ENCODE data around the gene LANCL3.
"Not testable (repeated sequence)": the region's sequence is repeated elsewhere in the genome, so short reads cannot be mapped to it uniquely, and the experiment has no call there.

Gene LANCL3

DNA sequence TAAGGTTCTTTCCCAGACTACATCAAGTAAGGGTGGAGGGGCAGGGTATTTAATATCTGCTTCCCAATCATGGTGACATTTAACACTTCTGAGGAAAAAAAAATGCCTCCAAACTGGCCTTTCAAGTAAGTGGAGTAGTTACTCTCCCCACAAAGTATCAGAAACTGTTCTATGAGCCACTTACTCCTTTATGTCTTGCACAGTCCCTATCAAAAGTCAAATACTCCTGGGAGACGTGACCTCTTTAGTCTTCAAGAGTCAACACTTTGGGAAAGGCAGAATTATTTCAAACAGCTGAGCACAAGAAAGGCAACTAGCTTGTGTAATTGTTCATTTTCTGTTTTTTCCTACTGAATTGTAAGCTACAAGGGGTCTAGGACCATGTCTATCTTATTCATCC, 1.1 kb upstream of the LANCL3 start:
- H3K4me3 ChIP-seq (ENCODE audit: insufficient read depth, low read depth, low read length, poor library complexity, severe bottlenecking); DNase-seq; H3K27ac ChIP-seq (ENCODE audit: insufficient read depth, low read length, poor library complexity, severe bottlenecking); H3K4me1 ChIP-seq (ENCODE audit: control insufficient read depth, insufficient read depth, low read length, poor library complexity, severe bottlenecking); H3K27me3 ChIP-seq (replicated peaks; ENCODE audit: control insufficient read depth, insufficient read depth, low read length, poor library complexity, severe bottlenecking); H3K9me3 ChIP-seq (ENCODE audit: control insufficient read depth, low read length); H3K36me3 ChIP-seq (ENCODE audit: control insufficient read depth, insufficient read depth, low read length): not testable (repeated sequence)

DNA sequence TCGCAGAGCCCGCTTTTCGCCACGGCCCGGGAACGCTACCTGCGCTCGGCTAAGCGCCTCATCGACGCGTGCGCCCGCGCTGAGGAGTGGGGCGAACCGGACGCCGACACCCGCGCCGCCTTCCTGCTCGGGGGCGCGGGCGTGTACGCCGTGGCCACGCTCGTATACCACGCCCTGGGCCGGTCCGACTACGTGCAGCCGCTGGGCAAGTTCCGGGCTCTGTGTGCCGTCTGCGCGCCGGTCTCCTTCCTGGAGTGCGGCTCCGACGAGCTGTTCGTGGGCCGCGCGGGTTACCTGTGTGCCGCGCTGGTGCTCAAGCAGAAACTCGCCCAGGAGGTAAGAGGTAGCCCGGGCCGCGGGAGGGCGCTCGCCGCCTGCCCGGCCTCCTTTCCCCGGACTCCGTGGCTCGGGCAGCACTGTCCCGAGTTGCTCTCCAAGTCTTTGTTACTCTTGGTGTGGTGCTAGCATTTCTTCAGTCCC, 687 bp downstream of the LANCL3 start:
- not testable (repeated sequence) for DNase-seq; H3K9me3 ChIP-seq (ENCODE audit: control insufficient read depth, low read length); H3K4me3 ChIP-seq (ENCODE audit: insufficient read depth, low read depth, low read length, poor library complexity, severe bottlenecking); H3K4me1 ChIP-seq (ENCODE audit: control insufficient read depth, insufficient read depth, low read length, poor library complexity, severe bottlenecking); H3K27ac ChIP-seq (ENCODE audit: insufficient read depth, low read length, poor library complexity, severe bottlenecking); H3K27me3 ChIP-seq (replicated peaks; ENCODE audit: control insufficient read depth, insufficient read depth, low read length, poor library complexity, severe bottlenecking); H3K36me3 ChIP-seq (ENCODE audit: control insufficient read depth, insufficient read depth, low read length)

DNA sequence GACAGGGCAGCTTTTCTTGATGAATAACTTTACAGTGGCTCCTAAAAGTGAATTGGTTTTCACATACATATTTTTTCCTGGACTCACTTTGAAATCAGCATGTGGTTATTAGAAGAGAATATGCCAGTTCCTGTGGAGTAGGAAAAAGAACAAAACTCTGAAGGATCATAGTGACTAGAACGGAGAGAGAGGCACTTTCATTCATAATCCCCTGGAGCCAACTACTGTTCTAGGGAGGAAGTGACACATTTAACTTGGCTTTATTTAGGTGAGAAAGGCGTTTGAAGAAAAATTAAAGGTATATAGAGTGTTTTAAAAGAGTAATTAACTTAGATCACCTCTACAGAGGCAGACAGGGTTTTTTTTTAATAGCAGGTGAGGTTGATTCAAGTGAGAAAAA, 1.7 kb downstream of the LANCL3 start:
- DNase-seq; H3K27ac ChIP-seq (ENCODE audit: insufficient read depth, low read length, poor library complexity, severe bottlenecking); H3K9me3 ChIP-seq (ENCODE audit: control insufficient read depth, low read length): not testable (repeated sequence)

DNA sequence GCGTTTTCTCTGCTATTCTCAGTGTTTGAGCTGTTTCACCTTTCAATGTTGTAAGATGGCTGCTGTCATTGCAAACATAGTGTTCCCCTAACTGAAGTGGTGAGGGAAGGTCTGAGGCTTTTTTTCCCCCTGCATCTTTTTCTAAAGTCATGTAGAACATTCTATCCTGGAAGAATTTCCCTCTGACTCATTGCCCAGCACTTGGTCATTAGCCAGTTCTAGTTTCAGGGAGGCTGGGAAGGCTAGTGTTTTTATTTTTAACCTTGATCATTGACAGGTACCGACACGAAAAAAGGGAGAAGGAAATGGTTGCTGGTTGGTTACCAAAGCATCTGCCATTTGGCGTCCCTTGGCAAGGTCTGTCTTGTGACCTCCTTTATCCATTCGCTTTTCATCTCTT, 6.6 kb downstream of the LANCL3 start:
- H3K4me3 ChIP-seq (ENCODE audit: insufficient read depth, low read depth, low read length, poor library complexity, severe bottlenecking) = no peak overlapping the region
- H3K9me3 ChIP-seq (ENCODE audit: control insufficient read depth, low read length) = no peaks in the 10 kb centered on the region
- H3K36me3 ChIP-seq (ENCODE audit: control insufficient read depth, insufficient read depth, low read length) = no peaks in the 10 kb centered on the region
- no peaks in the 10 kb centered on the region for H3K27me3 ChIP-seq (replicated peaks; ENCODE audit: control insufficient read depth, insufficient read depth, low read length, poor library complexity, severe bottlenecking)
- no peak overlapping the region for H3K27ac ChIP-seq (ENCODE audit: insufficient read depth, low read length, poor library complexity, severe bottlenecking)
- DNase-seq = no peak
- no peaks in the 10 kb centered on the region for H3K4me1 ChIP-seq (ENCODE audit: control insufficient read depth, insufficient read depth, low read length, poor library complexity, severe bottlenecking)

More for the DNA sequence above, 1.7 kb downstream of the LANCL3 start:
- H3K27me3 ChIP-seq (replicated peaks; ENCODE audit: control insufficient read depth, insufficient read depth, low read length, poor library complexity, severe bottlenecking); H3K36me3 ChIP-seq (ENCODE audit: control insufficient read depth, insufficient read depth, low read length); H3K4me1 ChIP-seq (ENCODE audit: control insufficient read depth, insufficient read depth, low read length, poor library complexity, severe bottlenecking); H3K4me3 ChIP-seq (ENCODE audit: insufficient read depth, low read depth, low read length, poor library complexity, severe bottlenecking): not testable (repeated sequence)

DNA sequence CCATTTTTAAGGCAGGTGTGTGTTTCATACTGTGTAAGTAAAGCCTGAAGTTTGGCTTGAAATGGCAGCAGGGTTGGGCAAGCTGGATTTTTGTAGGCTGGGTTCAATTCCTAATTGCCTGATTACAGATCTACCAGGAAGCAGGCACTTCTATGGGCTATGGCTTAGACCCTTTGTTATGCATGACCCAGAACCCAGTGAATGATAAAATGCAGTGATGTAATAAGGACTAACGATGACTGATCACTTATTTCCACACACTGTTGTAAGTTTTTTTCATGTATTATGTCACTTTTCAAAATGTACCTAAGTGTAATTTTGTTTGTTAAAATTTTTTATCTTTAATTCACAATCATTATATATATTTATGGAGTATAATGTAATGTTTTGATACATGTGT, 8.6 kb downstream of the LANCL3 start:
- no peak for DNase-seq
- no peaks in the 10 kb centered on the region for H3K36me3 ChIP-seq (ENCODE audit: control insufficient read depth, insufficient read depth, low read length)
- no peak overlapping the region for H3K27ac ChIP-seq (ENCODE audit: insufficient read depth, low read length, poor library complexity, severe bottlenecking)
- no peaks in the 10 kb centered on the region for H3K4me1 ChIP-seq (ENCODE audit: control insufficient read depth, insufficient read depth, low read length, poor library complexity, severe bottlenecking)
- H3K9me3 ChIP-seq (ENCODE audit: control insufficient read depth, low read length) = no peaks in the 10 kb centered on the region
- H3K4me3 ChIP-seq (ENCODE audit: insufficient read depth, low read depth, low read length, poor library complexity, severe bottlenecking) = no peak overlapping the region
- no peaks in the 10 kb centered on the region for H3K27me3 ChIP-seq (replicated peaks; ENCODE audit: control insufficient read depth, insufficient read depth, low read length, poor library complexity, severe bottlenecking)

DNA sequence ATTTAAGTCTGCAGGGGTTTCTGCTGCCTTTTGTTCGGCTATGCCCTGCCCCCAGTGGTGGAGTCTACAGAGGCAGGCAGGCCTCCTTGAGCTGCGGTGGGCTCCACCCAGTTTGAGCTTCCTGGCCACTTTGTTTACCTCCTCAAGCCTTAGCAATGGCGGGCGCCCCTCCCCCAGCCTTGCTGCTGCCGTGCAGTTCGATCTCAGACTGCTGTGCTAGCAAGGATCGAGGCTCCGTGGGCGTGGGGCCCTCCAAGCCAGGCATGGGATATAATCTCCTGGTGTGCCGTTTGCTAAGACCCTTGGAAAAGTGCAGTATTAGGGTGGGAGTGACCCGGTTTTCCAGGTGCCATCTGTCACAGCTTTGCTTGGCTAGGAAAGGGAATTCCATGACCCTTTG, 15.9 kb downstream of the LANCL3 start:
- H3K9me3 ChIP-seq (ENCODE audit: control insufficient read depth, low read length); H3K4me1 ChIP-seq (ENCODE audit: control insufficient read depth, insufficient read depth, low read length, poor library complexity, severe bottlenecking); H3K36me3 ChIP-seq (ENCODE audit: control insufficient read depth, insufficient read depth, low read length): not testable (repeated sequence)

DNA sequence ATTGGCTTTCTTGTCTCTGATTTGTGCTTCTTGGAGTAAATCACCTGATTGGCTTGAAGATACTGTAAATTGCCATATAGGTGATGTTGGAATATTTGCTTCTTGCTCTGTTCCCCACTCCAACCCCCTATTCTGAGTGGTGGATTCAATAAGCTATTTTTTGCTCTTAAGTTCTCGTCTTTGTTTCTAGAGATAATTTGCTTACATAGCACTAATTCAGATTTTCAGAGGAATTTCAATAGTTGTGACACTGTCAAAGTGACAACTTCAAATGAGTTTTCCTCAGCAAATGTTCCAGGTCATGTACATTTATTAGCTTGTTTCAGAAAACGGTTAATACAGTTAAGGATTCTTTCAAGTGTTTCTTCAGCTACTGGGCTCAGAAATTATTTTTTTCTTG, 18.6 kb downstream of the LANCL3 start:
- no peaks in the 10 kb centered on the region for H3K36me3 ChIP-seq (ENCODE audit: control insufficient read depth, insufficient read depth, low read length)
- H3K27me3 ChIP-seq (replicated peaks; ENCODE audit: control insufficient read depth, insufficient read depth, low read length, poor library complexity, severe bottlenecking) = no peaks in the 10 kb centered on the region
- no peak overlapping the region for H3K27ac ChIP-seq (ENCODE audit: insufficient read depth, low read length, poor library complexity, severe bottlenecking)
- DNase-seq = no peak
- no peaks in the 10 kb centered on the region for H3K4me1 ChIP-seq (ENCODE audit: control insufficient read depth, insufficient read depth, low read length, poor library complexity, severe bottlenecking)
- H3K4me3 ChIP-seq (ENCODE audit: insufficient read depth, low read depth, low read length, poor library complexity, severe bottlenecking) = no peak overlapping the region
- H3K9me3 ChIP-seq (ENCODE audit: control insufficient read depth, low read length) = no peaks in the 10 kb centered on the region

More for the DNA sequence above, 15.9 kb downstream of the LANCL3 start:
- not testable (repeated sequence) for H3K4me3 ChIP-seq (ENCODE audit: insufficient read depth, low read depth, low read length, poor library complexity, severe bottlenecking); H3K27me3 ChIP-seq (replicated peaks; ENCODE audit: control insufficient read depth, insufficient read depth, low read length, poor library complexity, severe bottlenecking); H3K27ac ChIP-seq (ENCODE audit: insufficient read depth, low read length, poor library complexity, severe bottlenecking); DNase-seq

DNA sequence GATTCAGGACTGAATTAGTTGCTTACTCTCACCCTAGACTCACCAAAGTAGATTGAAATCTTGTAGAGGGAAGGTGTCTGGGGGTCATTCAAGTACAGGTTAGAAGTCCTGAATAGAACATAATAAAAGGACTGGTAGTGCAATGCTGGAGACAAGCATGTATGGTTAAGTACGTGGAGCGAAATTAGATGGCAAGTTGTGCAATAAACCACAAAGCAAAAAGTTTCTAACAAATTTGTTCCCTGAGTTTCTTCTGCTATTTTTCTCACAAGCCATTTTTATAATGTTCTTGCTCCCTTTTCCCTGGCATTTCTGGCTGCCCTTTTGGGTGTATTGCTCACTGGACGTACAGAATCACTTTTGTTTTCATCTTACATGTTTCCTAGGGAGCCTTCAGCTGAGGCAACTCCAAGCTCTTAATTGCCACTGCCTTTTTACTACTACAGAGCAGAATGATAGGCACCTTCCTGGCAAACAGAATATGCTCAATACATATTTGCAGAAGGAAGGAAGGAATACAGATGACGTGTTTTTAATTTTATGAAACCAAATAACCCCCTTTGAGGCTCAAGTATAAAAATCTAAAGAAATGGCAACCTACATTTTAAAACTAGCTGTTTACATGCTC, 23.4 kb downstream of the LANCL3 start:
- Histone ChIP-seq H3K9me3 (ENCODE audit: control insufficient read depth, low read length) (no peaks in the 10 kb centered on the region), H3K27ac (ENCODE audit: insufficient read depth, low read length, poor library complexity, severe bottlenecking) (no peak overlapping the region), H3K27me3 (replicated peaks; ENCODE audit: control insufficient read depth, insufficient read depth, low read length, poor library complexity, severe bottlenecking) (no peaks in the 10 kb centered on the region), H3K4me1 (ENCODE audit: control insufficient read depth, insufficient read depth, low read length, poor library complexity, severe bottlenecking) (no peaks in the 10 kb centered on the region), H3K36me3 (ENCODE audit: control insufficient read depth, insufficient read depth, low read length) (no peaks in the 10 kb centered on the region), H3K4me3 (ENCODE audit: insufficient read depth, low read depth, low read length, poor library complexity, severe bottlenecking) (no peak overlapping the region)
- DNase-seq = no peak

DNA sequence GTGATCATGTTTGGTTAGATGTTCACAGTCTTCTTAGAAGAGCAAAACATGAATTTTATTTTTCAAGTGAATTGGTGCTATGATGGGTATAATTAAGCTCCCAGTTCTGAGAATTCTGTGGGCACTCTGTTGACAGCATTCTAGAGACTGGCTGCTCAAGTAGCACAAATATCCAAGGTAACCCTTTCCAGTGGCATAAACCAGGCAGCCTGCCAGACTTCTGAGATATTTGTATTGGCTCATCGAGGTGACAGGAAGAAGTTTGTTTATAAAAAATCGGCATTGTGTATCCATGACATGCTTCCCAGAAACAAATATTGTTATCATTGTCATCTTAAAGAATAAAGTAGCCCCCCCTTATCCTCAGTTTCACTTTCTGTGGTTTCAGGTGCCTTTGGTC, 28.3 kb downstream of the LANCL3 start:
- no peaks in the 10 kb centered on the region for H3K4me1 ChIP-seq (ENCODE audit: control insufficient read depth, insufficient read depth, low read length, poor library complexity, severe bottlenecking)
- DNase-seq = no peak
- no peaks in the 10 kb centered on the region for H3K9me3 ChIP-seq (ENCODE audit: control insufficient read depth, low read length)
- H3K27ac ChIP-seq (ENCODE audit: insufficient read depth, low read length, poor library complexity, severe bottlenecking) = no peak overlapping the region
- H3K27me3 ChIP-seq (replicated peaks; ENCODE audit: control insufficient read depth, insufficient read depth, low read length, poor library complexity, severe bottlenecking) = no peaks in the 10 kb centered on the region
- no peaks in the 10 kb centered on the region for H3K36me3 ChIP-seq (ENCODE audit: control insufficient read depth, insufficient read depth, low read length)
- no peak overlapping the region for H3K4me3 ChIP-seq (ENCODE audit: insufficient read depth, low read depth, low read length, poor library complexity, severe bottlenecking)

DNA sequence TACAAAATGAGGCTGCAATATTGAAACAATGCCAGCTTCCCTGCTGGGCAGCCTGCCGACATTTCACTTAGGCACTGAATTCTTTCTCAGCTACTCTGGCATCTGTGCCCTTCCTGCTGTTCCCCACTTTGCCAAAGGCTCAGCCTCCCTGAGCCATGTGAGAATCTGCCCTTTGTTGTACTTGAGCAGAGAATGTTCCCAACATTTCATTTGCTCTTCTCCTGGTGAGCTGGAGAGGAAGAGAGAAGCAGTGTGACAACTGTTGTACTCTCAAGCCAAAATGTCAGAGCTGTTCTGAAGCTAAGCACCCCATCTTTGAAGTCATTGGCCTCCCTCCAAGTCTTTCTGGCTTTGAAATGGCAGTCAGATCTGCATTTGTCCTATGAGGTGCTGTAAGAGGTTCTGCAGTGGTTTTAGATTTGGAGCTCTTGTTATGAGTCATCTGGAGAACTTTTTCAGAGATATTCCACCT, 32.5 kb downstream of the LANCL3 start:
- no peaks in the 10 kb centered on the region for H3K36me3 ChIP-seq (ENCODE audit: control insufficient read depth, insufficient read depth, low read length)
- H3K4me1 ChIP-seq (ENCODE audit: control insufficient read depth, insufficient read depth, low read length, poor library complexity, severe bottlenecking) = no peaks in the 10 kb centered on the region
- no peak for DNase-seq
- H3K27ac ChIP-seq (ENCODE audit: insufficient read depth, low read length, poor library complexity, severe bottlenecking) = no peak overlapping the region
- no peaks in the 10 kb centered on the region for H3K9me3 ChIP-seq (ENCODE audit: control insufficient read depth, low read length)
- H3K27me3 ChIP-seq (replicated peaks; ENCODE audit: control insufficient read depth, insufficient read depth, low read length, poor library complexity, severe bottlenecking) = no peaks in the 10 kb centered on the region
- H3K4me3 ChIP-seq (ENCODE audit: insufficient read depth, low read depth, low read length, poor library complexity, severe bottlenecking) = no peak overlapping the region

Data from effector memory CD4-positive, alpha-beta T cell (primary cell).